ENCODE data around the gene SUSD6. TPM values are rescaled to one million over a fixed set of nuclear protein-coding genes. Genes with fewer than 3 reads are reported as not detected.

The SUSD6 gene
- total RNA-seq, 1 experiment from 2014 or later = 24.1 TPM

- ChIA-PET CTCF (no interaction called here), POLR2A (ENCODE audit: unreplicated experiment) (interaction anchor here (0.7 kb wide), 1 partner anchor 9 kb away, joined by 7 read pairs; no protein-coding TSS in a partner anchor)
- Histone ChIP-seq H3K4me2 (no peak overlapping the region), H3K9me3 (ENCODE audit: insufficient read depth, low read depth) (no peaks in the 10 kb centered on the region), H4K20me1 (ENCODE audit: insufficient read depth) (no peaks in the 10 kb centered on the region), H3K4me3 (no peak overlapping the region), H3K79me2 (ENCODE audit: low read depth) (no peaks in the 10 kb centered on the region), H3F3A (ENCODE audit: insufficient read depth, low read depth) (no peaks in the 10 kb centered on the region; the same call in 1 of the 2 replicates), H3K9me2 (ENCODE audit: insufficient read depth) (no peaks in the 10 kb centered on the region), H3K27me3 (ENCODE audit: insufficient read depth, low read depth) (no peaks in the 10 kb centered on the region), H3K27ac (no peak overlapping the region), H3K4me1 (replicated peaks; ENCODE audit: insufficient read depth) (no peaks in the 10 kb centered on the region), H3K36me3 (ENCODE audit: low read depth) (no peaks in the 10 kb centered on the region), H2AFZ (no peak overlapping the region)
- intact Hi-C loops (cut with micrococcal nuclease; ENCODE audit: unreplicated experiment) = no loop called here
- no peak for TF ChIP-seq EZH2 (IDR thresholded peaks at IDR 0.05; ENCODE audit: low read depth)
- no peak for TF ChIP-seq CTCF (conservative IDR thresholded peaks at IDR 0.05)
- no peak for DNase-seq
- BruUV-seq (replicated peaks) = no TSS peak
These were observed 94.3 kb downstream of the SUSD6 start for GRCh38 chr14:69705706-69706105.

GRCh38 chr14:69708049-69708448, 96.7 kb downstream of the SUSD6 start:
- CTCF ChIA-PET = no interaction called here
- H2AFZ ChIP-seq = no peak overlapping the region
- intact Hi-C loops (cut with micrococcal nuclease; ENCODE audit: unreplicated experiment) = no loop called here
- H3K79me2 ChIP-seq (ENCODE audit: low read depth) = no peaks in the 10 kb centered on the region
- no peak overlapping the region for H3K4me2 ChIP-seq
- H3K4me1 ChIP-seq (replicated peaks; ENCODE audit: insufficient read depth) = no peaks in the 10 kb centered on the region
- no peaks in the 10 kb centered on the region for H3K9me3 ChIP-seq (ENCODE audit: insufficient read depth, low read depth)
- POLR2A ChIA-PET (ENCODE audit: unreplicated experiment) = no interaction called here
- no peaks in the 10 kb centered on the region for H3K9me2 ChIP-seq (ENCODE audit: insufficient read depth)
- no peak overlapping the region for H3K4me3 ChIP-seq
- no peaks in the 10 kb centered on the region for H3K27me3 ChIP-seq (ENCODE audit: insufficient read depth, low read depth)
- no peaks in the 10 kb centered on the region for H4K20me1 ChIP-seq (ENCODE audit: insufficient read depth)
- no peak for DNase-seq
- no peaks in the 10 kb centered on the region for H3K36me3 ChIP-seq (ENCODE audit: low read depth)
- no peak for TF ChIP-seq EZH2 (IDR thresholded peaks at IDR 0.05; ENCODE audit: low read depth)
- TF ChIP-seq CTCF (conservative IDR thresholded peaks at IDR 0.05) = no peak
- no peaks in the 10 kb centered on the region; the same call in 1 of the 2 replicates for H3F3A ChIP-seq (ENCODE audit: insufficient read depth, low read depth)
- no peak overlapping the region for H3K27ac ChIP-seq
- no TSS peak for BruUV-seq (replicated peaks)

- Histone ChIP-seq H3K36me3 (ENCODE audit: low read depth) (no peaks in the 10 kb centered on the region), H3K27ac (no peak overlapping the region), H3K27me3 (ENCODE audit: insufficient read depth, low read depth) (no peaks in the 10 kb centered on the region), H2AFZ (no peak overlapping the region), H3K4me3 (no peak overlapping the region), H3F3A (ENCODE audit: insufficient read depth, low read depth) (peaks cover 7% of the 10 kb centered on the region; the same call in 1 of the 2 replicates), H3K4me1 (replicated peaks; ENCODE audit: insufficient read depth) (no peaks in the 10 kb centered on the region), H3K79me2 (ENCODE audit: low read depth) (no peaks in the 10 kb centered on the region), H3K9me3 (ENCODE audit: insufficient read depth, low read depth) (no peaks in the 10 kb centered on the region), H4K20me1 (ENCODE audit: insufficient read depth) (no peaks in the 10 kb centered on the region), H3K4me2 (no peak overlapping the region), H3K9me2 (ENCODE audit: insufficient read depth) (no peaks in the 10 kb centered on the region)
- CTCF ChIA-PET = no interaction called here
- TF ChIP-seq CTCF (conservative IDR thresholded peaks at IDR 0.05) (peak; percentile 54), EZH2 (IDR thresholded peaks at IDR 0.05; ENCODE audit: low read depth) (no peak)
- no TSS peak for BruUV-seq (replicated peaks)
- no peak for DNase-seq
- intact Hi-C loops (cut with micrococcal nuclease; ENCODE audit: unreplicated experiment) = no loop called here
- POLR2A ChIA-PET (ENCODE audit: unreplicated experiment) = interaction anchor here (0.6 kb wide), 1 partner anchor 65 kb away, joined by 6 read pairs; no protein-coding TSS in a partner anchor
These were observed 97.5 kb downstream of the SUSD6 start for GRCh38 chr14:69708586-69709560.

Measured in PC-9 (cell line).